ENCODE data around the gene AP3D1.

DNA sequence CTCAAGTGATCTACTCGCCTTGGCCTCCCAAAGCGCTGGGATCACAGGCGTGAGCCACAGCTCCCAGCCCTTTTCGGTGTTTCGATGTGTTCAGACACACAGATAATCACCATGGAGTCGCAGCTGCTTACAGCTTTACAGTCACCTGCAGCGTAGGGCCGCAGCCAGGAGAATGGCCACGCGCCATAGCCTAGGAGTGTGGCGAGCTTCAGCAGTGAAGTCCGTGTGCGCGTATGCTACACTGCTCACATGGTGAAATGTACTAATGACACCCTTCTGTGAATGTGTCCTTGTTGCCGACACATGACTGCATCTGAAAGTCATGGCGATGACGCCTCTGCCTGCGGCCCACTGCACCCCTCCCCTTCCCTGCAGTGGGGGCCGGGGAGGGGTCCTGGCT, 23.6 kb downstream of the AP3D1 start:
- no peak for TF ChIP-seq SP1 (IDR thresholded peaks at IDR 0.05)
- TF ChIP-seq CTCF (IDR thresholded peaks at IDR 0.05; ENCODE audit: low read depth, low read length, missing input control) = no peak
- no peak for TF ChIP-seq FOXA1 (IDR thresholded peaks at IDR 0.05)
